PC-3 (cell line): ENCODE results near the gene ALX3.

Experiments used
- CTCF ChIP-seq: fragments of 300-600 bp; sonication (generic); conservative IDR thresholded peaks from 2 replicates; pipeline ENCODE4 v1.5.1; 2017; ENCODE audit warnings: antibody characterized with exemption, low read depth, mild to moderate bottlenecking, low read length
- EZH2 ChIP-seq: fragments of 300-600 bp; sonication (generic); IDR thresholded peaks from one replicate; pipeline ENCODE4 v1.6.1; 2017; ENCODE audit warnings: antibody characterized with exemption, mild to moderate bottlenecking, low read length; ENCODE audit not compliant: unreplicated experiment
- EZH2phosphoT487 ChIP-seq: fragments of 300-600 bp; sonication (generic); IDR thresholded peaks from 2 replicates; pipeline ENCODE4 v1.6.1; 2018; ENCODE audit warnings: mild to moderate bottlenecking, antibody characterized with exemption, low read length, borderline replicate concordance

- TF ChIP-seq CTCF (no peak), EZH2 (no peak), EZH2phosphoT487 (no peak)
Observed at GRCh38 chr1:110074166-110074565, 3.7 kb upstream of the ALX3 start.
